Measurements from ENCODE around the gene HOXA3.
A peak's percentile ranks its signal among the peaks of the same experiment; 100 is the strongest.

The HOXA3 gene

GRCh38 chr7:27130540-27131389 is 21.6 kb downstream of the HOXA3 start, which contains the start of gene HOXA4:
Gene HOXA4, minus strand, starts transcription at chr7:27130757. Its CDS starts 24 bp downstream, at chr7:27130733.
- no peak for TF ChIP-seq CTCF (conservative IDR thresholded peaks at IDR 0.05; ENCODE audit: control insufficient read depth, insufficient read depth, low read depth, low read length)
- peak within 1 kb of the TSS; percentile 74 for H3K4me3 ChIP-seq (ENCODE audit: control insufficient read depth, low read depth, low read length)
- DNase-seq (ENCODE audit: low read depth): peak; percentile 81

- DNase-seq (ENCODE audit: low read depth): no peak
- TF ChIP-seq CTCF (conservative IDR thresholded peaks at IDR 0.05; ENCODE audit: control insufficient read depth, insufficient read depth, low read depth, low read length): no peak
- H3K4me3 ChIP-seq (ENCODE audit: control insufficient read depth, low read depth, low read length): peak overlapping the region; percentile 61
Measured at GRCh38 chr7:27129729-27130539, 22.4 kb downstream of the HOXA3 start.

GRCh38 chr7:27128776-27129728 is 23.3 kb downstream of the HOXA3 start:
- H3K4me3 ChIP-seq (ENCODE audit: control insufficient read depth, low read depth, low read length): peak overlapping the region; percentile 46
- no peak for DNase-seq (ENCODE audit: low read depth)
- no peak for TF ChIP-seq CTCF (conservative IDR thresholded peaks at IDR 0.05; ENCODE audit: control insufficient read depth, insufficient read depth, low read depth, low read length)

GRCh38 chr7:27128034-27128433 is 24.3 kb downstream of the HOXA3 start:
- no peak for TF ChIP-seq CTCF (conservative IDR thresholded peaks at IDR 0.05; ENCODE audit: control insufficient read depth, insufficient read depth, low read depth, low read length)
- DNase-seq (ENCODE audit: low read depth): no peak
- H3K4me3 ChIP-seq (ENCODE audit: control insufficient read depth, low read depth, low read length): no peak overlapping the region

GRCh38 chr7:27126596-27127327 is 25.6 kb downstream of the HOXA3 start:
- TF ChIP-seq CTCF (conservative IDR thresholded peaks at IDR 0.05; ENCODE audit: control insufficient read depth, insufficient read depth, low read depth, low read length): no peak
- no peak overlapping the region for H3K4me3 ChIP-seq (ENCODE audit: control insufficient read depth, low read depth, low read length)
- no peak for DNase-seq (ENCODE audit: low read depth)
